ENCODE data around the gene SGTB.

DNA sequence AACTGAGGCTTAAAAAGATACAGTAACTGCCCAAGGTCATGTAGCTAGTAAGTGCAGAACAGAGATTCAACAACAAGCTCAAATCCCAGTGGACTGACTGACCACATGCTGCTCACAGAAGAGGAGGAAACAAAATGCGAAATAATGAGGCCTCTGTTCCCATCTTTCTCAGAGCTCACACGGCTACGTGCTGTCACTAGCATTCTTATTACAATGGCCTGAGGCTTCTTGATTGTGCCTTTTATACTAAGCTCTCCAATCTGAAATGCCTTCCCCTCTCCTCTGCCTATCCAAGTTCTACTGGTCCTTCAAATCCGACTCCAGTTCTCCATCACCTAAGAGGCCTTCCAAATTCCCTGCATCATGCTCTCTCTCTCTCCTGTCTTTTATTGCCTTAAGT lies 26.0 kb downstream of the SGTB start:
- TF ChIP-seq CTCF (IDR thresholded peaks at IDR 0.05; ENCODE audit: borderline replicate concordance, extremely low read depth, low read length, poor library complexity, severe bottlenecking) (no peak), EZH2 (IDR thresholded peaks at IDR 0.05; ENCODE audit: borderline replicate concordance, low read depth, low read length, severe bottlenecking) (no peak)

Measured in DND-41 (cell line).